HG03432 (cell line): ENCODE results near the gene MATN1.
"Not testable (repeated sequence)": the region's sequence is repeated elsewhere in the genome, so short reads cannot be mapped to it uniquely, and the experiment has no call there.

Experiments used
- ATAC-seq: cut with Tn5 transposase; IDR thresholded peaks from one replicate; pipeline ENCODE4 v1.9.1; 2021; ENCODE audit warnings: mild to moderate bottlenecking, moderate library complexity; ENCODE audit not compliant: unreplicated experiment

MATN1 gene

GRCh38 chr1:30723331-30723755 is at the start of gene MATN1:
TSS of gene MATN1 (minus strand) at chr1:30723585. CDS start at chr1:30723551, 34 bp downstream.
- no peak for ATAC-seq

- no peak for ATAC-seq
These were observed 47.6 kb upstream of the MATN1 start for GRCh38 chr1:30771005-30771404.

GRCh38 chr1:30770150-30770549 is 46.8 kb upstream of the MATN1 start:
- ATAC-seq = no peak

- ATAC-seq = no peak
These were observed 45.7 kb upstream of the MATN1 start for GRCh38 chr1:30768830-30769718.

- no peak for ATAC-seq
These were observed 44.9 kb upstream of the MATN1 start for GRCh38 chr1:30768159-30768829.

- ATAC-seq = not testable (repeated sequence)
These were observed 43.6 kb upstream of the MATN1 start for GRCh38 chr1:30766948-30767347.

- ATAC-seq = no peak
These were observed 42.4 kb upstream of the MATN1 start for GRCh38 chr1:30765556-30766434.

- ATAC-seq = peak; percentile 47
These were observed 41.7 kb upstream of the MATN1 start for GRCh38 chr1:30764939-30765555.

- ATAC-seq = no peak
These were observed 41.0 kb upstream of the MATN1 start for GRCh38 chr1:30764396-30764795.

GRCh38 chr1:30763651-30764248 is 40.4 kb upstream of the MATN1 start:
- no peak for ATAC-seq

GRCh38 chr1:30762930-30763650 is 39.7 kb upstream of the MATN1 start:
- no peak for ATAC-seq

- no peak for ATAC-seq
These were observed 39.0 kb upstream of the MATN1 start for GRCh38 chr1:30762152-30762929.

- no peak for ATAC-seq
These were observed 38.2 kb upstream of the MATN1 start for GRCh38 chr1:30761381-30762151.

GRCh38 chr1:30760596-30761324 is 37.4 kb upstream of the MATN1 start:
- no peak for ATAC-seq

- no peak for ATAC-seq
These were observed 36.4 kb upstream of the MATN1 start for GRCh38 chr1:30759718-30760281.

GRCh38 chr1:30758785-30759380 is 35.5 kb upstream of the MATN1 start:
- no peak for ATAC-seq
